ENCODE measurements around the gene MRPL37.

Gene MRPL37

DNA sequence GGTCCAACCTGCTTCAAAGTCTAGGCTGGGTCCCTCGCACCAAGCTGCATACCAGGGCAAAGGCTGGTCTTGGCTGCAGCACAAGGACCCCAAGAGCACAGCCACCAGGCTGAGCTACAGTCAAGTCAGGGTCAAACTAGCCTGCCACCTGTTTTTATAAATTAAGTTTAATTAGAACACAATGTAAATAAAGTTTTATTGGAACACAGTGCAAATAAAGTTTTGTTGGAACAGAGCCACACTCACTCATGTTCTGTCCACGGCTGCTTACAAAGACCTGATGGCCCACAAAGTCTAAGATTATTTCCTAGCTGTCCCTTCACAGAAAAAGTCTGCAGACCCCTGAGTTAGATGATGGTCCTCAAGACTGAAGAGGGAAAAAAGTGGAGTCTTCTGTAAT, 66.2 kb downstream of the MRPL37 start:
- Mint-ChIP-seq H3K9me3 (no peaks in the 10 kb centered on the region), H3K27ac (no peak overlapping the region), H3K4me1 (ENCODE audit: low read depth) (peaks cover 29% of the 10 kb centered on the region), H3K4me3 (no peak overlapping the region), H3K27me3 (ENCODE audit: low read depth) (no peaks in the 10 kb centered on the region), H3K36me3 (ENCODE audit: low read depth) (peaks cover 15% of the 10 kb centered on the region)

DNA sequence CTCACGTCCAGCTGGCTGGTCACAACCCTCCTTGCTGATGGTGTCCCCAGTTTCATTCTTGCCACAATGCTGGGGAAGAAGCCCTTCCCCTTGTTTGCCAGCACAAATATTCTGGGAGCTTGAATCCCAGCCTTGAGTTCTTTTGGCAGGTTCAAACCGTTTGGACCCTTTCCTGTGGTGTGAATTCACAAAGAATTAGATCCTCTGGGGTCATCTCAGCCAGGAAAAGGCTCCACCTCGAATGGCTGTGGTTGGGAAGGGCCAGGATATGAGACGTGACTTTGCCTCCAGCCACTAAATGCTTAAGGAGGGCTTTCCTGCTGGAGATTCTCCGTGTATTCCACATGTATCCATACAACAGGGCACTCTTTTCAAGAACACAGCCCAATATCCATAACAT, 66.9 kb downstream of the MRPL37 start:
- no peak overlapping the region for H3K27ac Mint-ChIP-seq
- H3K36me3 Mint-ChIP-seq (ENCODE audit: low read depth): peaks cover 11% of the 10 kb centered on the region
- H3K4me3 Mint-ChIP-seq: no peak overlapping the region
- no peaks in the 10 kb centered on the region for H3K9me3 Mint-ChIP-seq
- no peaks in the 10 kb centered on the region for H3K27me3 Mint-ChIP-seq (ENCODE audit: low read depth)
- H3K4me1 Mint-ChIP-seq (ENCODE audit: low read depth): peaks cover 29% of the 10 kb centered on the region

Data from T-helper 1 cell treated with Interleukin-12 subunit alpha and Interleukin-12 subunit beta and Interleukin-4 antibody, amounts not matched to agents 30 μg/mL and 1 μg/mL, for 36 hours (primary cell).